DMS153 treated with DMSO at 0.1 percent for 48 hours (cell line): ENCODE results near the gene PSMD1.

Experiments used
- DNase-seq: peaks from one replicate; lab custom pipeline; 2025; ENCODE audit not compliant: unreplicated experiment; lab: John Stamatoyannopoulos, UW

The PSMD1 gene

DNA sequence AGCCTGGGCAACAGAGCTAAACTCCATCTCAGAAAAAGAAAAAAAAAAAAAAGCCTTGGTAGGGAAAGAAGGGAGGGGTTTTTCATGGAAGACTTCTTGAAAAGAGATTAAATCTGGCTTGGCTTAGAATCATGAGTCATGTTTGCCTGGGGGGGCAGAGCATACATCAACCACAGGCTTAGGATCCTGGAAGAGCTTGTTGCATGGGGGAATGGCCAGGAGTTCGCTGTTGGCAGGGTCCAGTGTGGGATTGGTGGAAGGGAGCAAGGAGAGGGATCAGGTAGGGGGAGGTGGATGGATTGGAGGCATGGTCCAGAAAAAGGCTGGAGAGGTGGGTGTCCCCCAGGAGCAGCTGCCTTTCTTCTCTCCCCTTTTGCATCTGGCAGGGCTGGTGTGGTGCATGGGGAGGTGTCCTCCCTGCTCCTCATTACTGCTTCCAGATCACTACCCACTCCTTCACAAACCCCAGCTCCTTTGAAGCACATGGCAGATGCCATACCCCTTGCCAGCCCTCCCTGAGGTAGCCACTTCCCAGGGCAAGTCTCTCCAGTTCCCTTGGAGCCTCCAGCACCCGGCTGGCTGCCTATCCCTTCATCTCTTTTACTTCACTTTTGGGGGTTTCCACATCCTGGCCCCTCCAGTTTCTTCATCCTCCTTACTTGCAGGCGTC, 144.3 kb downstream of the PSMD1 start:
- DNase-seq = no peak

DNA sequence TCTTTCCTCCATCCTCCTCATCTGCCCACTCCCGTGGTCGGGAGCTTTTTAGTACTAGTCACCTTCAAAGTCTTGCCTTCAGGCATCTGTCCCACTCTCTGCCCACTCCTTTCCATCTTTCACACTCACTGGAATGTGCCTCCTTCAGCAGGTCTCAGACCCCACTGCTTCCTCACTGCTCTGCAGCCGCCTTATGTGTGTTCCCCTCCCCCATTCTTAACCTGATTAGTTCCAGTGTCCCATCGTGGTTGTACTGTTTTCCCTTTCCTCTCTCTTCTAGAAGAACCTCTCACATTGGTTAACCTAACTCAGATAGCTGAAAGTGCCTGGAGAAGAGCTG, 144.8 kb downstream of the PSMD1 start:
- no peak for DNase-seq

DNA sequence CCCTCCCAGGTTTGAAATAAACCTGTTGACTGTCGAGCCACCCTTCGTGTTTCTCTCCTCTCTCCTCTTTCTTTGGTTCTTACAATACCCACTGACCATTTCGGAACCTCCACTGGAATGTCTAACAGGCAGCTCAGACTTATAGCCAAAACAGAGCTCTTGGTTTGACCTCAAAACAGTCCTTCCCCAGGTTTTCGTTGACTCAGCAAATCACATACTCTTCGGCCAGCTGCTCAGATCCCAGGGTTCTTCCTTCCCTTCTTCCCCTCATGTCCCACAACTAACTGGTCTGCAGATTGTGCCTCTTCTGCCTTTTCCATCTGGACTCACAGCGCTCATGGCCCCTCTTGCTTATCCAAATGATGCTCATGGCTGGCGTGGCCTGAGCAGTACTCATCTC, 146.4 kb downstream of the PSMD1 start:
- DNase-seq = no peak

DNA sequence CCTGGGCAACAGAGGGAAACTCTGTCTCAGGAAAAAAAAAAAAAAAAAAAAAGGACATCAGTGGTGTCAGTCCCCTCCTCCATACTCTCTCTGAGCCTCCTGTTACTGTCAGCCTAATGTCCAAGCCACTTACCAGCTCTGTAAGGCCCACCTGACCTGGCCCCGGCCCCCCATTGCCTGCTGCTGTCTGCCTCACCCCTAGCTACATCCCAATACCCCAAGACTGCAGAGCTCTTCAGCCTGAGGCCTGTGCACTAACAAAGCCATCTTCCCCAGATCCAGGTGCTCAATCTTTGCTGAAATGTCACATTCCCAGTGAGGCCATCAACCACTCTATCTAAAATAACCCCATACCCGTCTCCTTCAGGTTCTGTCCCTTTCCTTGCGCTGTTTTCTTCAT, 147.5 kb downstream of the PSMD1 start:
- DNase-seq = no peak

DNA sequence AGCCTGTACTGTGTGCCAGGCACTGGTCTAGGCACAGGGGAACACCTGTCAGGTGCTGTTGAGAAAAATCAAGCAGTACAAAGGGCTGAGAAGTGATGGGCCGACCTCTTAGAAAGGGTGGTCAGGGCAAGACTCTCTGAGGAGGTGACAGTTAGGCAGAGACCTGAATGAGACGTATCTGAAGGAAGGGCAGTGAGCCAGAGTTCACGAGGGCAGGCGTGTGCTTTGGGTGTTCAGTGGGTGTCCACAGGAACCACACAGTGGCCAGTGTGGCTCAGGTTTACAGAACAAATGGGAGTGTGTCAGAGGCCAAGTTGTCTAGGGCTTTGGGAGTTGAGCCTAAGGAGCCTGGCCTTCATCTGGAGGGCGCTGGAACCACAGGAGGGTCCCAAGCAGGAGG, 147.9 kb downstream of the PSMD1 start:
- no peak for DNase-seq

DNA sequence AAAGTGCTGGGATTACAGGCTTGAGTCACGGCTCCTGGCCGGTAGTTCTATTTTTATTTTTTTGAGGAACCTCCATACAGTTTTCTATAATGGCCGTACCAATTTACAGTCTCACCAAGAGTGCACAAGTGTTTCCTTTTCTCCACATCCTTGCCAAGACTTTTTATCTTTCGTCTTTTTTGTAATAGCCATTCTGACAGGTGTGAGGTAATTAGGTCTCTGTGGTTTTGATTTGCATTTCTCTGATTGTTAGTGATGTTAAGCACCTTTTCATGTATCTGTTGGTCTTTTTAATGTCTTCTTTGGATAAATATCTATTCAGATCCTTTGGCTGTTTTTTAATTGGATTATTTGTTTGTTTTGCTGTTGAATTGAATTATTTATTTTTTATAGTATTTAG, 151.1 kb downstream of the PSMD1 start:
- DNase-seq = no peak

DNA sequence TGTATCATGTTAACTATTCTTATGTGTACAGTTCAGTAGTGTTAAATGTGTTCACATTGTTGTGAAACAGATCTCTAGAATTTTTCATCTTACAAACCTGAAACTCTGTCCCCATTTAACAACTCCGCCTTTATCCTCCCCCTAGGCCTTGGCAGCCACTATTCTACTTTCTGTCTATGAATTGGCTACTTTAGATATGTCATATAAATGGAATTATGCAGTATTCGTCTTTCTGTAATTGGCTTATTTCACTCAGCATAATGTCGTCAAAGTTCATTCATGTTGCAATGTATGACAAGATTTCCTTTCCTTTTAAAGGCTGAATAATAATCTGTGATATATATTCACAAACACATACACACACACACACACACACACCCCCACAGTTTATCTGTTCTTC, 154.1 kb downstream of the PSMD1 start:
- no peak for DNase-seq

DNA sequence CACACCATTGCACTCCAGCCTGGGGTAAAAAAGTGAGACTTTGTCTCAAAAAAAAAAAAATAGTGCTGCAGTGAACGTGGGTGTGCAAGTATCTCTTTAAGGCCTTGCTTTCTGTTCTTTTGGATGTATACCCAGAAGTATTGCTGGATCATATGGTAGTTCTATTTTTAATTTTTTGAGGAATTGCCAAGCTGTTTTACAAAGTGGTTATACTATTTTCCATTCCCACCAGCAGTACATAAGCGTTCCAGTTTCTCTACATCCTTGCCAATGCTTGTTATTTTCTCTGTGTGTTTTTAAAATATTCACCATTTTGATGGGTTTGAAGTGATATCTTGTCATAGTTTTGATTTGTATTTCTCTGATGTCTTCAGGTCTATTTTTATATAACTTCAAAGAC, 154.8 kb downstream of the PSMD1 start:
- no peak for DNase-seq

DNA sequence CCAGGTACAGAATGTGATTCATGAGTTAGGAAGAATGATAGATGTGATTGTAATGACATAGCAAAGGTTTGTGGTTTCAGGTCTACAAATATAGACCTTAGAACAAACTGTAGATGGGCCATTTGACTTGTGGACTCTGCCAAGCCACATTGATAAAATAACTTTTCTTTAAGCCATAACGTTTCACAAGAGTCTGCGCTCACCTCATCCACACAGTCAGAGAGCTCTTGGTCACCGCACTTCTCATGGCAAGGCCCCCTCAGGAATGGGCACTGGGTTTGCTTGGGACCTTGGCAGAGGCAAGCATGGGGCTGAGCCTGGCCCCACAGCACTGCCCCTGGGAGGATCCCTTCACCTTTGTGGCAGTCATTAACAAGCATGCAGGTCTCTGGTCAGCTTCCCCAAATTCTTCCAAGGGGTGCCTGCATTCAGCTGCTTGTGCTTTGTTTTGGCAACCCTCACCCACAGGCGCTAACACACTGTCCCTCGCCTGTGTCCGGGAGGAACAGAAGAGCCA, 155.7 kb downstream of the PSMD1 start:
- no peak for DNase-seq

DNA sequence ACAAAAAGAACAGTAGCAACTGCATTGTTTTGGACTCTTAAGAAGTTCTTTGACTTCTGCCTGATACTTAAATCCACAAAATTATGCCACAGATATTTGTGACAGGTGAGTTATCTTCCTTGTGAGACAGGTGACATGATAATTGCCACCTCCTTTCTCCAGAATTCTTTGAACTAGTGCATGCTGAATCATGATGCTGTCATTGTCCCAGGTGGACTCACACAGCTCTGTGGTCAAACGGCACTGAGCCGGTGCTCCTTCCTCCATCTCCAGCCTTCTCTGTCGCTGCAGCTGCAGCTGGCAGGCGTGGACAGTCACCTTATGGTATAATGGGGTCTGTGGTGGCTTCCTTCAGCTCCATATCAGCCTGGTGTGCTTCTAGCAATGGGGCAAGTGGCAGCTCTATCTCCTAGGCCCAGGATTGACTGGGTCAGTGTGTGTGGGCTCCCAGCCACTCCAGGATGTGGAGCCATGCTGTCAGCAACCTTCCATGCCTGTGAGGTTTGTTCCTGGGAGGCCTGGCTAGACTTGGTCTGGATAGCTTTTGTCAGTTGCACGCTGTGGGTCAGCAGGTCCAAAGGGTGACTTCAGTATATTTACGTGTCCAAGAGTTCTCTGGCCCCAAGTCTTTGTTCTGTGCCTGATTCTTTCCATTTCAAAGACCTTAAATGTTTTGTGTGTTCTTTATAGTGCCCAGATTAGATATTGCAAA, 157.4 kb downstream of the PSMD1 start:
- no peak for DNase-seq

DNA sequence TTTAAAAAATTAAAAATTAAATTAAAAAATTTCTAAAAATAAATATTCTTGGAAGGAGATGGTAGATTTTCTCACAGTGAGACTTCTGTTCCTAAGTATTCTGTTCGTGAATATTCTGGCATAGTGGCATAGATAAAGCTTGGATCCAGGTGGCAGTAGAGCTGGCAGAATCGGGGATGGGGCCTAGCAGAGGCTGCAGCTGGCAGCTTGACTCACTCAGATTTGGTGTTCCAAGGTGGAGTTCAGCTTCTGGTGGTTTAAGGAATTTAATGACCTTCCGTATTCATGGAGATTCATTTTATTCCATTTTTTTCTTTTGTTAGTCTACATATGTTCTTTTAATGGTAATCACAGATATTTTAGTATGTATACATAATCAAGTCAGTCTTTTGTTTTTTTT, 161.7 kb downstream of the PSMD1 start:
- DNase-seq = no peak

DNA sequence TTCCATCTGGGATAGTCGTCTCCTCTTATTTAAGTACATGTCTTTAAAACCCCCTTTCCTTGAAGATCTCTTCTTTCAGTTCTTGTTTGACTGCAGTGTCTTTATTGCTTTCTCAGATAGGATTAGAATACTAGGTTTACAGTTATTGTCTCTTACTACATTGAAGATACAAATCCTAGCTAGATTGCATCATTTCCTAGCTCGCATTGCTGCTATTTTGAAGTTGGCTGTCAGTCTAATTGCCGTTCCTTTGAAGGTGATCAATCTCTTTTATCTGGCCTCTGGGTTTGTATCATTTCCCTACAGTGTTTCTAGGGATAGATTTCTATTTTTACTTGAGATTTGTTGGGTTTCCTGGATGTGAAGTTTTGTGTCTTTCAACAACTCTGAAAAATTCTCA, 162.6 kb downstream of the PSMD1 start:
- no peak for DNase-seq

DNA sequence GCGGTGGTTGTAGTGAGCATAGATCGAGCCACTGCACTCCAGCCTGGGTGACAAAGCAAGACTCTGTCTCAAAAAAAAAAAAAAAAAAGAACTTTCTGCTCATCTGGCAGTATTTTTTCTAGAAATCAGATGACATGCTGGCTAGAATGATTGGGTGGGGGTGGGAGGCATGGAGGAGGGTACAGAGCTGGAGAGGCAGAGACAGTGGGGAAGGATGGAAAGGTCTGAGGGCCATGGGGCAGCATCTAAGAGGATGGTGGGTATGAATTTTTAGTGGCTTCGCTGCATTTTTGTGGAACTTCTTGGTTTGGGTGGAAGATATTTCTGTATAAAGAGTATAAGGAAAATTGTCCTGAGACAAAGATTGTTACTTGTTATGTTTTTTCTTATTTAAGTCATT, 165.1 kb downstream of the PSMD1 start:
- no peak for DNase-seq
